Neural progenitor cell (in vitro differentiated cells): ENCODE measurements around the gene POLR2E. TPM values are rescaled to one million over a fixed set of nuclear protein-coding genes. Genes with fewer than 3 reads are reported as not detected.

Experiments
- DNase-seq: peaks from one replicate; pipeline ENCODE4 v3.0.0-alpha.2; 2016; ENCODE audit warnings: low spot score
- H2AFZ ChIP-seq: fragments of 200-600 bp; sonication (generic); replicated peaks from 2 replicates; pipeline ENCODE4 v1.6.1; 2016; ENCODE audit warnings: antibody characterized with exemption
- H3F3A ChIP-seq: fragments of 200-600 bp; sonication (generic); 2 replicates; pipeline ENCODE4 v1.6.1; 2016; ENCODE audit warnings: antibody characterized with exemption, low read depth
- H3K27ac ChIP-seq: fragments of 200-600 bp; sonication (generic); 2 replicates; pipeline ENCODE4 v1.5.1; 2016; ENCODE audit warnings: mild to moderate bottlenecking
- H3K27me3 ChIP-seq: fragments of 200-600 bp; sonication (generic); 2 replicates; pipeline ENCODE4 v1.6.1; 2016; ENCODE audit warnings: mild to moderate bottlenecking, moderate library complexity
- H3K36me3 ChIP-seq: fragments of 200-600 bp; sonication (generic); 2 replicates; pipeline ENCODE4 v1.5.1; 2016
- H3K4me1 ChIP-seq: fragments of 200-600 bp; sonication (generic); 2 replicates; pipeline ENCODE4 v1.6.1; 2016; ENCODE audit warnings: mixed run types
- H3K4me2 ChIP-seq: fragments of 200-600 bp; sonication (generic); 2 replicates; pipeline ENCODE4 v1.6.1; 2016
- H3K4me3 ChIP-seq: fragments of 200-600 bp; sonication (generic); 2 replicates; pipeline ENCODE4 v1.5.1; 2016
- H3K79me2 ChIP-seq: fragments of 200-600 bp; sonication (generic); 2 replicates; pipeline ENCODE4 v1.6.1; 2016; ENCODE audit warnings: low read depth
- H3K9ac ChIP-seq: fragments of 200-600 bp; sonication (generic); 2 replicates; pipeline ENCODE4 v1.6.1; 2016
- H3K9me3 ChIP-seq: fragments of 200-600 bp; sonication (generic); 2 replicates; pipeline ENCODE4 v1.5.1; 2016; ENCODE audit warnings: low read depth
- H4K20me1 ChIP-seq: fragments of 200-600 bp; sonication (generic); 2 replicates; pipeline ENCODE4 v1.6.1; 2016; ENCODE audit warnings: low read depth
- H3K27ac Mint-ChIP-seq: 3 replicates; pipeline ENCODE4 v1.8.0; 2021; ENCODE audit warnings: mixed read lengths
- H3K27me3 Mint-ChIP-seq: 2 replicates; pipeline ENCODE4 v1.8.0; 2022; ENCODE audit warnings: low read depth, mild to moderate bottlenecking, inconsistent platforms, moderate library complexity, mixed read lengths; ENCODE audit not compliant: insufficient read depth
- H3K36me3 Mint-ChIP-seq: 3 replicates; pipeline ENCODE4 v1.8.0; 2021; ENCODE audit warnings: mixed read lengths
- H3K4me1 Mint-ChIP-seq: 3 replicates; pipeline ENCODE4 v1.8.0; 2021; ENCODE audit warnings: mixed read lengths
- H3K4me3 Mint-ChIP-seq: 3 replicates; pipeline ENCODE4 v1.8.0; 2021; ENCODE audit warnings: mild to moderate bottlenecking, moderate library complexity, mixed read lengths
- H3K9me3 Mint-ChIP-seq: 3 replicates; pipeline ENCODE4 v1.8.0; 2020; ENCODE audit warnings: mixed read lengths
- EZH2 ChIP-seq: fragments of 200-600 bp; sonication (generic); IDR thresholded peaks from 2 replicates; pipeline ENCODE4 v1.6.1; 2017; ENCODE audit warnings: antibody characterized with exemption, mild to moderate bottlenecking, moderate library complexity
- EZH2phosphoT487 ChIP-seq: fragments of 200-600 bp; sonication (generic); IDR thresholded peaks from 2 replicates; pipeline ENCODE4 v1.6.1; 2017; ENCODE audit warnings: antibody characterized with exemption
- total RNA-seq: library from RNA; depleted of rRNA; stranded (reverse); fragments of >200 nt; gene quantifications from 2 replicates; pipeline ENCODE4 v1.2.3, GENCODE V29; 2015; ENCODE audit warnings: low replicate concordance
- TF ChIP-seq, protein P1 (sequence below): fragments of 200-600 bp; sonication (generic); IDR thresholded peaks from 2 replicates; pipeline ENCODE4 v1.5.1; 2017; ENCODE audit warnings: antibody characterized with exemption, mild to moderate bottlenecking

Gene POLR2E
- total RNA-seq, 1 donor from 2014 or later, result 98.8 TPM

DNA sequence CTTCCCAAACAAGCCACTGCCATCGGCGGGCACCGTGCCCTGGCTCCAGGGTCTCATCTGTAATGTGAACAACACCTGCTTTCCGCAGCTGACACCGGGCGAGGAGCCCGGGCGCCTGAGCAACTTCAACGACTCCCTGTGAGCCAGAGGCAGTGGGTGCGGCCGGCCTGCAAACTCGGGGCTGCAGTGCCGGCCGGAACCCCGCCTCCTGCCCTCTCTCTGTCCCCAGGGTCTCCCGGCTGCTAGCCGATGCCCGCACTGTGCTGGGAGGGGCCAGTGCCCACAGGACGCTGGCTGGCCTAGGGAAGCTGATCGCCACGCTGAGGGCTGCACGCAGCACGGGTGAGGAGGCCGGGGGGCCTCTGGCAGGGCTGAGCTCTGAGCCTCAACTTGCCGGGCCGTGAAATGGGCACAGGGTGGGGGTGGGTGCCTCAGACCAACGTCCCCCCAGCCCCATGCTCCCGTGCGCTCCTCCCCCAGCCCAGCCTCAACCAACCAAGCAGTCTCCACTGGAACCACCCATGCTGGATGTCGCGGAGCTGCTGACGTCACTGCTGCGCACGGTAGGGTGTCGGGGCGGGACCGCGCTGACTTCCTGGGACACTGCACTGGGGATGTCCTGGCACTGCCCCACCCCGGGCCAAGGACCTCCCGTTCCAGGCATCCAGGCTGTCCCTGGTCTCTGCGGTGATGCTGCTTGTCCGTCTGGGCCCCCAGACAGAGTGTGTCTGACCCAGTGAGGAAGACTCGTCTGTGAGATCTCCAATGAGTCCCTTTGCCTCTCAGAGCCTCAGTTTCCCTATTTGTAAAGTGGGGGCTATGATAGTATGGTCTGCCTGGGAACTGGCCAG lies 53.1 kb downstream of the POLR2E start:
- DNase-seq, result no peak
- H3K27ac Mint-ChIP-seq, result peak overlapping the region; percentile 50

DNA sequence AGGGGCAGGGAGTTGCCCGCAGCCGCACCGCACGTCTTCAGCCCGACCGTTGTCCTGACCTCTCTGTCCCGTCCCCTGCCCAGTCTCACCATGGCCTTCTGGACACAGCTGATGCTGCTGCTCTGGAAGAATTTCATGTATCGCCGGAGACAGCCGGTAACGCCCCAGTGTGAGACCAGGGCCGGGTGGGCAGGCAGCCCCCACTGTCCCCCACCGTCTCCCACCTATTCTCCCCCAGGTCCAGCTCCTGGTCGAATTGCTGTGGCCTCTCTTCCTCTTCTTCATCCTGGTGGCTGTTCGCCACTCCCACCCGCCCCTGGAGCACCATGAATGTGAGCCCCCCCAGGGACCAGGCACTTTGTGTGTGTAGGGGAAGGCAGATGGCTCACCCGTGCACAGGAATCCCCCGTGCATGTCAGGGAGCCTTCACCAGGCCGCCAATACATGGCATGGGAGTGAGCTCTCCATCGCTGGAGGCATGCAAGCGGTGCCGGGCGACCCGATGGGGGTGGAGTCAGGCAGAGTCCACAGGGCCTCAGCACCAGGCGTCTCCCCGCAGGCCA lies 53.8 kb downstream of the POLR2E start:
- peaks cover 8% of the 10 kb centered on the region for H3K36me3 Mint-ChIP-seq
- Histone ChIP-seq H3K9ac (no peak overlapping the region), H4K20me1 (peaks cover 40% of the 10 kb centered on the region), H3K4me1 (peaks cover 8% of the 10 kb centered on the region), H3K4me3 (peak overlapping the region; percentile 55), H3F3A (peaks cover 40% of the 10 kb centered on the region), H3K27me3 (no peaks in the 10 kb centered on the region), H2AFZ (no peak overlapping the region), H3K9me3 (no peaks in the 10 kb centered on the region), H3K36me3 (no peaks in the 10 kb centered on the region), H3K27ac (no peak overlapping the region), H3K79me2 (no peaks in the 10 kb centered on the region), H3K4me2 (peak overlapping the region; percentile 79)
- TF ChIP-seq EZH2 (no peak), EZH2phosphoT487 (no peak)
- H3K4me3 Mint-ChIP-seq, result peak overlapping the region; percentile 93
- peaks cover 10% of the 10 kb centered on the region for H3K27me3 Mint-ChIP-seq
- no peak for DNase-seq
- H3K9me3 Mint-ChIP-seq, result no peaks in the 10 kb centered on the region
- peaks cover 27% of the 10 kb centered on the region for H3K4me1 Mint-ChIP-seq
- H3K27ac Mint-ChIP-seq, result no peak overlapping the region

More for the DNA sequence above, 53.1 kb downstream of the POLR2E start:
- H3K27me3 ChIP-seq, result no peaks in the 10 kb centered on the region
- H3K4me3 ChIP-seq, result no peak overlapping the region
- peaks cover 10% of the 10 kb centered on the region for H3K27me3 Mint-ChIP-seq
- peaks cover 27% of the 10 kb centered on the region for H3K4me1 Mint-ChIP-seq
- no peaks in the 10 kb centered on the region for H3K9me3 ChIP-seq
- no peak overlapping the region for H2AFZ ChIP-seq
- H3K4me3 Mint-ChIP-seq, result peak overlapping the region; percentile 64
- H4K20me1 ChIP-seq, result peaks cover 38% of the 10 kb centered on the region
- no peaks in the 10 kb centered on the region for H3K9me3 Mint-ChIP-seq
- peaks cover 6% of the 10 kb centered on the region for H3K36me3 Mint-ChIP-seq
- no peak overlapping the region for H3K9ac ChIP-seq
- TF ChIP-seq EZH2 (no peak), EZH2phosphoT487 (no peak)
- TF ChIP-seq, protein P1, sequence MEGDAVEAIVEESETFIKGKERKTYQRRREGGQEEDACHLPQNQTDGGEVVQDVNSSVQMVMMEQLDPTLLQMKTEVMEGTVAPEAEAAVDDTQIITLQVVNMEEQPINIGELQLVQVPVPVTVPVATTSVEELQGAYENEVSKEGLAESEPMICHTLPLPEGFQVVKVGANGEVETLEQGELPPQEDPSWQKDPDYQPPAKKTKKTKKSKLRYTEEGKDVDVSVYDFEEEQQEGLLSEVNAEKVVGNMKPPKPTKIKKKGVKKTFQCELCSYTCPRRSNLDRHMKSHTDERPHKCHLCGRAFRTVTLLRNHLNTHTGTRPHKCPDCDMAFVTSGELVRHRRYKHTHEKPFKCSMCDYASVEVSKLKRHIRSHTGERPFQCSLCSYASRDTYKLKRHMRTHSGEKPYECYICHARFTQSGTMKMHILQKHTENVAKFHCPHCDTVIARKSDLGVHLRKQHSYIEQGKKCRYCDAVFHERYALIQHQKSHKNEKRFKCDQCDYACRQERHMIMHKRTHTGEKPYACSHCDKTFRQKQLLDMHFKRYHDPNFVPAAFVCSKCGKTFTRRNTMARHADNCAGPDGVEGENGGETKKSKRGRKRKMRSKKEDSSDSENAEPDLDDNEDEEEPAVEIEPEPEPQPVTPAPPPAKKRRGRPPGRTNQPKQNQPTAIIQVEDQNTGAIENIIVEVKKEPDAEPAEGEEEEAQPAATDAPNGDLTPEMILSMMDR, result no peak
- H3F3A ChIP-seq, result peaks cover 36% of the 10 kb centered on the region
- H3K4me1 ChIP-seq, result peaks cover 8% of the 10 kb centered on the region
- no peak overlapping the region for H3K27ac ChIP-seq
- H3K79me2 ChIP-seq, result no peaks in the 10 kb centered on the region
- H3K4me2 ChIP-seq, result no peak overlapping the region
- no peaks in the 10 kb centered on the region for H3K36me3 ChIP-seq

DNA sequence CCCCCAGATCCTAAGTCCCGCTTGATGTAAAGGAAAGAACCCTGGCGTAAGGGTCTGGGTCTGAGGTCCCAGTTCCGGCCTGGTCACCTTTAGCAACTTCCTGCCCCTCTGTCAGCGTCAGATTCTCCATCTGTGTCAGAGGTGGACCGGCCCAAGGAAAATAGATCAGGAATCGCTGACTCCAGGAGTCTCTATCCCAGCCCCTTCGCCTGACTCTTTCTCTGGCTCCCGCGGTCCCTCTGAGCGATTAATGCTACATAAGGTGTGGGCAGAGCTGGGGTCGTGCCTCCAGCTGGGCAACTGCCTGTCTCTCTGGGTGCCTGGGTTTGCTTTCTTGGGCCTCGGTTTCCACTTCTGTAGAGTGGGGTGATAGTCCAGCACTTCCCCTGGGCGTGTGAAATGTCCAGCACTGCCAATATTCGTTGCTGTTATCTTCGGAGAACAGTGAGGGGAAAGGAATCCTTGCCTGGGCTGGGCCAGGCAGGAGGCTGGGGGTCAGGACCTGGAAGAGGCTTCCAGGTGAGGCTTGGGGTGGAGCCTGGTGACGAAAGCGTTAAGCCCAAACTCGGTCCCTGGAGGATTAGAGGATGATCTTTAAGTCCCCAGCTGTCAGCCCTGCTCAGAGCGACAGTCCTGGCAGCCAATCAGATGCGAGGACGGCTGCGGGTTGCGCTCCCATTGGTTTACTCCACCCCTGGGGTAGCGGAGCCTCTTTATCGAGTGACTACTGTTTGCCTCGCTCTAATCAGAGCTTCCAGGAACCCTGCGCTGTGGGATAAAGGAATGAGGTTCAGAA lies 54.5 kb downstream of the POLR2E start:
- Histone ChIP-seq H3K4me1 (peaks cover 8% of the 10 kb centered on the region), H3K4me3 (peak overlapping the region; percentile 55), H3F3A (peaks cover 40% of the 10 kb centered on the region), H3K4me2 (peak overlapping the region; percentile 79), H4K20me1 (peaks cover 44% of the 10 kb centered on the region), H3K27me3 (no peaks in the 10 kb centered on the region), H3K9ac (no peak overlapping the region), H3K27ac (no peak overlapping the region), H3K36me3 (no peaks in the 10 kb centered on the region), H3K9me3 (no peaks in the 10 kb centered on the region), H3K79me2 (no peaks in the 10 kb centered on the region), H2AFZ (no peak overlapping the region)
- peak; percentile 96 for DNase-seq
- Mint-ChIP-seq H3K9me3 (no peaks in the 10 kb centered on the region), H3K27me3 (peaks cover 10% of the 10 kb centered on the region), H3K4me1 (peaks cover 27% of the 10 kb centered on the region), H3K4me3 (peak overlapping the region; percentile 93), H3K27ac (no peak overlapping the region), H3K36me3 (peaks cover 8% of the 10 kb centered on the region)
- TF ChIP-seq EZH2, result no peak
- TF ChIP-seq, protein P1, result no peak
- TF ChIP-seq EZH2phosphoT487, result no peak
